Hindlimb muscle (tissue), 1 donor: ENCODE results near the gene ADCK1. TPM values are rescaled to one million over a fixed set of nuclear protein-coding genes. Genes with fewer than 3 reads are reported as not detected.
"Not testable (repeated sequence)": the region's sequence is repeated elsewhere in the genome, so short reads cannot be mapped to it uniquely, and the experiment has no call there.

ENCODE experiments used
- DNase-seq: peaks from one replicate; pipeline ENCODE4 v3.0.0-alpha.2; 2013
- polyA plus RNA-seq: library from polyadenylated mRNA; unstranded; fragments of 120-200 nt; gene quantifications from one replicate; pipeline ENCODE4 v1.2.1, GENCODE V29; 2013; ENCODE audit not compliant: insufficient read length

The ADCK1 gene
- polyA plus RNA-seq, 1 donor, result 8.4 TPM

DNA sequence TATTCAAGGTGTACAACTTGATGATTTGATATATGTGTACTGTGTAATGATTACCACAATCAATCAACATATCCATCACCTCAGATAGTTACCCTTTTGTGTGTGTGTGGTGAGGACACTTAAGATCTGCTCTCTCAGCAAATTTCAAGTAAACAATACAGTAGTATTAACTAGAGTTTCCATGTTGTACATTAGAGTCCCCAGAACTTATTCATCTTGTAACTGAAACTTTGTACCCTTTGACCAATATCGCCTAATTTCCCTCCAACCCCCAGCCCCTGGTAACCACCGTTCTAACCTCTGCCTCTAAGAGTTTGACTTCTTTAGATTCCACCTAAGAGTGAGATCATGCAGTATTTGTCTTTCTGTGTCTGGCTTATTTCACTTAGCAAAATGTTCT lies 12.1 kb downstream of the ADCK1 start:
- no peak for DNase-seq

DNA sequence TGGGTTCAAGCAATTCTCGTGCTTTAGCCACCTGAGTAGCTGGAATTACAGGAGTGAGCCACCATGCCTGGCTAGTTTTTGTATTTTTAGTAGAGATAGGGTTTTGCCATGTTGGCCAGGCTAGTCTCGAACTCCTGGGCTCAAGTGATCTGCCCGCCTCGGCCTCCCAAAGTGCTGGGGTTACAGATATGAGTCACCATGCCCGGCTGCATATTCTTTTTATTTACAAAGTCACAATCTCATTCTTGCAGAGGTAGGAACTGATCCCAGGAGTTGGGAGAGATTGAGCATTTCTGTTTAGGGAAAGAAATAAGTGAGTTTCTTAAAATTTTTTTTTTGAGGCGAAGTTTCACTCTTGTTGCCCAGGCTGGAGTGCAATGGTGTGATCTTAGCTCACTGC lies 12.8 kb downstream of the ADCK1 start:
- not testable (repeated sequence) for DNase-seq

DNA sequence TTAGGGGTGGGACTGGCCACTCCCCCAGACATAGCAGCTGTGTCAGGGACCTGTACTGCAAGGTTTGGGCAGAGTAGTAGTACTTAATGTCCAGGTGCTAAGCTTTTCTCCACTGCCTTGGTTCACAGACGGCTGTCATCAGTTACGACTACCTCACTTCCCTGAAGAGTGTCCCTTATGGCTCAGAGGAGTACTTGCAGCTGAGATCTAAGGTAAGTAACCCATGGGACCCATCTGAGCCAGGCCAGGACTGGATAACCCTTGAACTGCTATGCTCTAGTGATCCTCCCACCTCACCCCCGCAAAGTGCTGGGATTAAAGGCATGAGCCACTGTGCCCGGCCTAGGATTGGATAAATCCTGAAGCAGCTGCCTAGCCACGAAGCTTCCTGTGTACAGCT lies 22.4 kb downstream of the ADCK1 start:
- DNase-seq, result no peak

DNA sequence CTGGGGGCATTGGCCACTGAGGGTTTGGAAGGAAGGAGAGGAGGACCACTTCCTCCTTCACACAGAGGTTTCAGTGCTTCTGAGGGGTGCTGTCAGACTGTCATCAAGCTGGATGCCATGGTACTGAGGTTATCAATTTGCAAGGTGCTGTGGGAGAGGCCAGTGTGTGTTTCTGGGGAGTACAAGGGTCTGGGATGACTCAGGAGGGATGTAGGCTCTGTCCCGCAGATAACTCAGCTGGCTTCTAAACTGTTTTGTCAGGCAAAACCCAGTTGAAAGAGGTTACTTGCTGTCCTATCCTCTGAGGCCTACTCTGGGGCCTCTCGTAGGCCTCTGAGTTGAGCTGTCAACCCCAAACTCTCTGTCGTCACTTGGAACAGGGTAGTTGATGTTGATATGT lies 22.8 kb downstream of the ADCK1 start:
- no peak for DNase-seq

DNA sequence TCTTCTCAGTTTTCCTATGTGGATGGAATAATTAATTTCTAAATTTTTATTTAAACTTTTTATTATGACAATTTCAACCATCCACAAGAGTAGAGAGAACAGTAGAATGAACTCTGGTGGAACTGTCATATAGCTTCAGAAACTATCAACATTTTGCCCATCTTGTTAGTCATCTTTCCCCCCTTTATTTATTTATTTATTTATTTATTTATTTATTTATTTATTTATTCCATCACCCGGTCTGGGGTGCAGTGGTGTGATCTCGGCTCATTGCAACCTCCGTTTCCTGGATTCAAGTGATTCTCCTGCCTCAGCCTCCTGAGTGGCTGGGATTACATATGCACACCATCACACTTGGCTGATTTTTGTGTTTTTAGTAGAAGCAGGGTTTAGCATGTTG lies 23.5 kb downstream of the ADCK1 start:
- no peak for DNase-seq

DNA sequence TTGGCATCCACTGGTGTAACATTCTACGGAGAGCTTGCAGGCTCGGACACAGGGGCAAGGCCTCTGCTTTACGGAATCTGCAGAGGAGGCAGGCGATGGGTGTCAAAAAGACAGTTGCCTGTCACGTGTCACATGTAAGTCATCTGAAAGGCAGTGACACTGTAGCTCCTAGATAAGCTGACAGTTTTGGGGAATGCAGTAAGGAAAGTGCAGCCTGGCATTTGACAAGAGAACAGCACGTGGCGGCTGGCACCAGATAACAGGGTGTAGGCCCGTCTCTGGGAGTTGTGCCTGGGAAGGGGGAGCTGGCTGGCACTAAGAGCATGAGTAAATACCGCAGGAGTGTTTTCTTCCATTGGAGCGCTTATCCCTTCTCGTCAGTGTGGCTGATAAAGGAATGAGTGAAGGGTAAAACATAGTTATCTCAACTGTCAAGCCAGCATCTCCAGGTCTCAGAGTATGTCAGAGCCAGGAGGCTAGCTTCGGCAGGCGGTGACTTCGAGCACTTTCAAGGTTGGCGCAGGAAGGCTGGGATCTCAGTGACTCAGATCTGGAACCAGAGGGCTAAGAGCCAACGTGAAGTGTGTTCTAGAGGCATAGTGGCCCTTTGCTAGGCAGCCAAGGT lies 26.1 kb downstream of the ADCK1 start:
- DNase-seq, result no peak

DNA sequence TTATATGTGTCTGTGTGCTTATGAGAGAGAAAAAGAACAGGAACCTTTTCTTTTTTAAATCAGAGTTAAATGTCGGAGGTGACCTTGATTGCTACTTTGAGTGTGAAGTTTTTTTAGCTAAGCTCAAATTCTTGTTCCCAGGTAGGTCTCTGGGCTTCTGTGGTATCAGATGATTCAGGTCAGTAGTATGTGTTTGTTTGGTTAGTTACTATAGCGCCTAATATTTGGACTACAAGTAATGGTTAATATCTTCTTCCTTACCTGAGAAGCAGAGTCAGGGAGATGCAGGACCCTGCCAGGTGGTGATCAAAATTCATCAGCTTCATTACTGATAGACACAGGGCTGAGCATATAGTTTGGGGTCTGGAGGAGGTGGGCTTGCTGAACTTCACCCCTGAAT lies 30.8 kb downstream of the ADCK1 start:
- no peak for DNase-seq

DNA sequence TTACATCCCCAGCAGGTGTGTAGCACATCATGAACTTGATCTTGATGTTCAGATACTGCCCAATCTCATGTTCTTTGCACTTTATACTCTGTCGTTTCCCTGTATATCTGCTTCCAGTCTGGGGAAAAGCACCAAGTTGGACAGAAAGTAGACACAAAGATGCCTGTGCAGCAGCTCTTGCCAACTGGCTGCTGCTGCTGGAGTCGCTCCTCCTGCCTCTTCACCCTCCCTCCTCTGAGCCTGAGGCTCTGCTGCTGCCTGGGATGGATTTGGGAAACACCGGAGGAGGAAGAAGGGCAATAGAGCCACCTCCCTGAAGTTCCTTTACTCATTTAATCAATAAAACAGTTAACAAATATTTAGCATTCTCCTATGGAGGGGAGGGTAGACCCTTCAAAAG lies 32.4 kb downstream of the ADCK1 start:
- DNase-seq, result peak; percentile 8

DNA sequence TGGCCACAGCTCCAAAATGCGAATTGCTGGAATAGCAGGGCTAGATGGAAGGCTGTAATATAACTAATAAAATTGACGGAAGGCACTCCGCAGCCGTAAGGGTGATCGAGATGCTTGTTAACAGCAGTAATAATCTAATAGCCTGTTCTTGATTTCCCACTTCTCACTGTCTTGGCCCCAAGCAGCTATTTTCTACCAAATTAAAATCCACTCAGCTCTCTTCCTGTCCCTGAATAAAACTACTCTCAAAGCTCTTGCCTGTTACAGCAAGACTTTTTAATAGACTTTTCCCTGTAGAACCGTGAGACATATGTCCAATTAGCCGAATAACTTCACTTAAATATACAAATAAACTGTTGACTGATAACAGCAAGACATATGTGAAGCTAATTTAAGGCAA lies 38.0 kb downstream of the ADCK1 start:
- DNase-seq, result no peak

DNA sequence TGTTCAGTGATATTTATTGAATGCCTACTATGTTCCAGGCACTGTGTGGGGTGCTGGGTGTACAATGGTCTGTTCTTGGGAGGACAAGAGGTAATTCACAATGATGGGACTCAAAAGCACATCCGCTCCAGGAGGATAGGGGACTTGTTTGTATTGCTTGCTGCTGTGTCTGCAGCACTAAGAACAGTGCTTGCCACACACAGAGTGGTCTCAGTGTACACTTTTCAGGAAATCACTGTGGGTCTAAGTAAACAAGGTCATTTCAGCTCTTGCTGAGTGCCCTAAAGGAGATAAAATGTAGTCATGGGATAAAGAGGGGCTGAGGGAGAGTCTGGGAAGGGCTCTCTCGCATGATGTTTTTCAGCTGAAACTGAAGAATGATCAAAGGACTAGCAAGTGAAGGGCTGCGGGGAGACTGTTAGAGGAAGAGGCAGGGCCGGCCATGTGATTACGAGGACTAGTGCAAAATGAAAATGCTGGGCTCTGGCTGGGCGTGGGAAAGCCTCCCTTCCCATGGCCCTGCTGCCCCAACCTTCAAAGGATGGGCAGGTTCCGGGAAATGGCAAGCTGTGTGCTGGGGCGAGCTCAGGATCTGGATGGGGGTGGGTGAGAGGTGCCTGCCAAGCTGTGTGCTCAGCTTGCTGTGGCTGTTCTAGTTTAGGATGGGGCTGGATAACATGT lies 39.1 kb downstream of the ADCK1 start:
- DNase-seq, result no peak

DNA sequence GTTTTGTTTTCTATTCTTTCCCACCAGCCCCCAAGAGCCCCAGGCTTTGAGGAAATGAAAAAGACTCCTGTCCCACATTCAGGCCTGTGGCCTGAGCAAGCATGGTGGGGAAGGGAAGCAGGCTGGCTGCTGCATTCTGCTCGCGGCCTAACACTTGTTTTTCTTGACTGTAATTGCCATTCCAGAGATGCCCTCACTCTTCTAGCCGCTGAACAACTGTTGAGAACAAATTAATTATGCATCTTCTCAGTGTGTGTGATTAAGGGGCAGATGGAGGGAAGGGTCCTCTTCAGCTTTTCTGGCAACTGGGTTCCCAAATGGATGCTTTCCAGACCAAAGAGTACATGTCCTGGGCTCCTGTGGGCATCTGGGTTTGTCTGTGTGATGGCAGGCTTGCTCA lies 43.3 kb downstream of the ADCK1 start:
- no peak for DNase-seq

DNA sequence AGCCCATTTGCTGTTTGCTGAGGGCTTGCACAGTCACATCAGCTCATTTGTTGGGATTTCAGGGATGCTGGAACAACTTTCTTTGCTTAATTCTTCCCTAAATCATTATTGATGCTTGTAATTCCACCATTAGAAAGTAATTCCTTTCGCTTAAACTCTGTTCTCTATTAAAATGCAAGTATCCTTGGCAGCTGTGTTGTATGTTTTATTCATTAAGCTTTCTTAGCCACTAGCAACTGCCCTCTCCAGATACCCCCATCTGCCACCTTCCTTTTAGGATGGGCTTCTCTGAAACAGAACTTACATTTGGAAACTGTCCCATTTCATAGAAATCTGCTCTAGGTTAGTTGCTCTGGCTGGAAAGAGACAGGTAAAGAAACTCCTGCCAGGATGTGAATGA lies 43.7 kb downstream of the ADCK1 start:
- DNase-seq, result no peak

DNA sequence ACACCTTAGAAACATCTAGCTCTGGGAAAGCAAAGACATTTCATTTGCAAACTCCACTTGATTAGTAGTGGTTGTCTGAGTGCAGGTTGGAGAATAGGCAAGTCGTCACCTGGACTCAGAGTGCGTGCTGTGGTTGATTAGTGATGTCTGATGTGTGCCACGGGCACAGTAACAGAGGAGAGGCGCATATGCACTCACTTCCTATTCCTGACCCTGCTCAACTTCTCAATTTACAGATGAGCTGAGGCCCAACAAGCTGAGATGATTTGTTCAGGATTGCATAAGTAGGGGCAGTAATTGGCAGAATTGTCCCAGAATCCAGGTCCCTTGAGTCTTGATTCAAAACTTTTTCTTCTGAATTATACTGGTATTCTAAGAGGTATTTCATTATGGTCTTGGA lies 44.9 kb downstream of the ADCK1 start:
- DNase-seq, result no peak

DNA sequence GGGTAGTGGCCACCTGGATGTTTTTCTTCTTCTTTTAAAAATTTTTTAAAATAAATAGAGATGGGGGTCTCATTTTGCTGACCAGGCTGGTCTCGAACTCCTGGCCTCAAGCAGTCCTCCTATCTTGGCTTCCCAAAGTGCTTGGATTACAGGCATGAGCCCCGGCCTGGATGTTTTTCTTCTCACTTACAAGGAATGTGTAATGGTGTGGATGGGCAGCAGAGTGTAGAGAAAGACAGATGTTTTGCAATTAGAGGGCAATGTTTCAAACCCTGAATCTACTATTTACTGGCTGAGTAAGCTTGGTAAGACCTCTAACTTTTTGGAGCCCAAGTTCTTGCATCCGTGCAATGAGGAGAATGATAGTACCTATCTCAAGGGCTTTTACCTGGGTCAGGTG lies 48.1 kb downstream of the ADCK1 start:
- DNase-seq, result no peak

DNA sequence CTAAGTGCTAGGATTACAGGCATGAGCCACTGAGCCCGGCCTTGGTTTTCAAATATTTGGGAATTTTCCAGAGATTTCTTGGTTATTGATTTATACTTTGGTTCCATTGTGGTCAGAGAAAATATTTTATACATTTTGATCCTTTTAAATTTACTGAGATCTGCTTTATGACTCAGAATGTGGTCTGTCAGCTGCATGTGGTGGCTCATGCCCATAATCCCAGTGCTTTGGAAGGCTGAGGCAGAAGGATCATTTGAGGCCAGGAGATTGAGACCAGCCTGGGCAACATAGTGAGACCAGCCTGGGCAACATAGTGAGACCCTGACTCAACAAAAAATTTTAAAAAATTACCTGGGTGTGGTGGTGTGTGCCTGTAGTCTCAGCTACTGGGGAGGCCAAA lies 49.8 kb downstream of the ADCK1 start:
- no peak for DNase-seq

DNA sequence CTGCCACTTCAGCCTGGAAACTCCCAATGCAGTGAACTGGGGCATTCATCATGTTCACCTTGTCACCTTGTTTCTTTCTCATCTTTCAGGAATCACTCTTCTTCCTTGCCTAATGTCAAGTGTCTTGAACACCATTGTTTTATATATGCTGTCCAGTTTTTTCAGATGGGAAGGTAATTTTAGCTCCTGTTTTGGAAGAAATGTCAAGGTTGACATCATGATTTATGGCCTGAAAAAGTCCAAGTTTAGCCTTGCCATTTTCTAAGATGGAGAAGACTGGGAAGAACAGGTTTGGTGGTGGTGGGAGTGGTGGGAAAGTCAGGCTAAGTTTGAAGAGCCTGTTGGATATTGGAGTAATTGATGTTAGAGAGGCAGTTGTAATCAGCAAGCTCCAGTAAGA lies 54.0 kb downstream of the ADCK1 start:
- DNase-seq, result no peak

DNA sequence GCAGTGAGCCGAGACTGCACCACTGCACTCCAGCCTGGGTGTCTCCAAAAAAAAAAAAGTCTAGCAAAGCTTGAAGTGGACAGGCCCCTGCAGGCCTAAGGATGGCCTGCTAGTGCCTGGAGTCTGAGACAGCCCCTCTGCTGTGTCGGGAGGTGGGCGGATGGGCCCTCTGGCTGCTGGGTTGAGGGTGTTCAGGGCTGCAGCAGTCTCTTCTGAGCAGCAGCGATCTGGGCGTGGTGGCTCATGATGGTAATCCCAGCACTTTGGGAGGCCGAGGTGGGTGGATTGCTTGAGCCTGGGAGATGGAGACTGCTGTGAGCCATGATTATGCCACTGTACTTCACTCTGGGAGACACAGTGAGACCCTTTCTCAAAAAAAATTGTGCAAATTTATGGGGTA lies 57.0 kb downstream of the ADCK1 start:
- DNase-seq, result no peak

DNA sequence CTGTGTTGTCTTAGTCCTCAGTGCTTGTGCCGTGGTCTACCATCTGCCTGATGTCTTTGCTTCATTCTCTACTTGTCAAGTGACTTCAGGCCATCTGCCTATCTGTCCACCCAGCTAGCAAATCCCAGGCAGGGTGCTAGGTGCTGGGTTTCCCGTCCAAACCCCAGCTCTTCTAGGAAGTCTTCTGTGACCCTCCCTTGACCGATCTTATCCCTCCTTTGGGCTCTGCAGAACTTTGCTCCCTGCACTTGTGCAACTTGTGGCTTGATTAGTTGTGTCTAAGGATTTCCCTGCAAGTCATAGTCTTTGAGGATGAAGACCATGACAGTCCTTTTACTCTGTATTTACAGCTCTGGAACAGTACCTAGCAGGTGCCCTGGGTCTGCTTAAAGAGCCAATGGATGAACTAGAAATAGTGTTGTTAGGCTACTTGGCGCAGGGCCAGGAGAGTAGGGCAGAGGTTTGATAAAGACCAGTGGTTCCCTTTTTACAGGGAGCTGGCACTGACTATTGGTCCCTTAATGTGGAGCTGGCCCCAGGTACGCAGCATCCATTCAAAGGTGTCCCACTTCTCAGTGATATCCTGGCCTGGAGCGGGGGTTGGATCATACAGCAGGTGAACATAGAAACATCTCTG lies 60.1 kb downstream of the ADCK1 start:
- DNase-seq, result no peak

DNA sequence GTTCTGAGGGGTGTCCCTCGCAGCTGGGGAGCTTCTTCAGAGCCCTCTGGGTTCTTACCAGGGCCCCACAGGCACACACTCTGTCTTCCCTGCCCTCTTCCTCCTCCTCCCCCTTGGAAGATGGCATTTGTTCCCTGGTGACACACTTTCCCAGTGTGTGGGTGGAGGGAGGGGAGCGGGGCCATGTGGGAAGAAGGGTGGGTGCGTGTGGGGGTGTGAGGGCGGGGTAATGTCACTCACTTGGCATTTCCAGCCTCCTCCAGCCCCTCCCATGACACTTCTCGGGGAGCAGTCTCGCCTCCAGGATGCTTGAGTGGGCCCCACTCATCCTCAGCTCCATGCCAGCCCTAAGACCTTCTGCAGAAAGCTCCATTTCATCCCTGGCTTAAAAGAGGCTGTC lies 61.3 kb downstream of the ADCK1 start:
- no peak for DNase-seq

DNA sequence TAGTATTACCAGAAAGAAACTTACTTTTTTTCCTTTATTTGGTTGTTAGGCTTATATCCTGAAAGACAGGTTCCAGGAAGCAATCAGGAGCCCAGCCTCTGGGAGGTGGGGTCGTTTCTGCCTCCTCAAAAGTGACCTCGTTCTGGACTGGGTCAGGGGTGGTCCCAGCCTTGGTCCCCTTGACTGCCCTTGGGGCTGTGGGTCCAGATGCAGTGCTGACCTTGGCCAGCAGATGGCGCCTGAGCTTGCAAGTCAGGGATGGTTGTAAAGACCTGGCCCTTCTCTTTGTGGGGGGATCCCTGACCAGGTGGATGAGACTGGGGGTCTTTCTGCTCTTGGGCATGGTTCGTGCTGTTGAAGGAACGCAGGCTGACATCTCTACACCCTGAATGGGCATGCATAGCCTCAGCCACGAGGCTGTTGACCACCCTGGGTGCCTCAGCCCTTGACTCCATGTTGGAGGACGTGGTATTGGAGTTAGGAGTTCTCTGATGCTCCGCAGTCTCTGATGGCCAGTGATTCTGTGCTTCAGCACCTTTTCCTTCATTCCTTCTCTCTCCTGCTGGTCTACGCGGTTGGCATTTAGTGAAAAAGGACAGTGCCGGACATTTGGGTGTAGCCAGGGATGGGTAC lies 62.4 kb downstream of the ADCK1 start:
- DNase-seq, result peak; percentile 34

DNA sequence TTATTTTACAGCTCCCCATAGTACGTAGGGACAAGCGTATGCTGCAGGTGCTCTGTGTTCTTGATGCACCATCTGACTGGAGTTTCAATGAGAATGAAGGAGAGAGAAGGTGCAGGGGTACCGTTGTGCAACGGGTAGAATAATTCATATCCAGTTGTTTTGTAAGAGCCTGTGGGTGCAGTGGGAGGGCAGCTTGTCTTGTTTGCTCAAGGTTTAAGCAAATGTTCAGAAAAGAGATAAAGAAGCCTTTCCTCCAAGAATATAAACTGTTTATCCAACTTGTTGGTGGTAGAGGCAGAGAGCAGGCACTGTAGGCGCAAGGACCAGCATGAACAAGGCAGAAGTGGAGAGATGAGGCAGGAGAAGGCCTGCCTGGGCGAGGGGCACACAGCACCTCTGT lies 64.2 kb downstream of the ADCK1 start:
- no peak for DNase-seq

DNA sequence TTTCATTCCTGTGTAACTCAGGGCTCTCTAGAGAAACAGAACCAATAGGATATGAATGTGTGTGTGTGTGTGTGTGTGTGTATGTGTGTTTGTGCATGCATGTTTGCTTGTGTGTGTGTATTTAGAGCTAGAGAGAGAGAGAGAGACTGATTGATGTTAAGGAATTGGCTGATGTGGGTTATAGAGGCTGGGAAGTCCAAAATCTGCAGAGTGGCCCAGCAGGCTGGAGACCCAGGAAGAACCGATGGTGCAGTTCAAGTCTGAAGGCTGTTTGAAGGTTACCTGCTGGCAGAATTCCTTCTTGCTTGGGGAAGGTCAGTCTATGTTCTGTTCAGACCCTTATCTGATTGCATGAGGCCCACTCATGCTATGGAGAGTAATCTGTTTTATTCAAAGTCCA lies 64.7 kb downstream of the ADCK1 start:
- no peak for DNase-seq

DNA sequence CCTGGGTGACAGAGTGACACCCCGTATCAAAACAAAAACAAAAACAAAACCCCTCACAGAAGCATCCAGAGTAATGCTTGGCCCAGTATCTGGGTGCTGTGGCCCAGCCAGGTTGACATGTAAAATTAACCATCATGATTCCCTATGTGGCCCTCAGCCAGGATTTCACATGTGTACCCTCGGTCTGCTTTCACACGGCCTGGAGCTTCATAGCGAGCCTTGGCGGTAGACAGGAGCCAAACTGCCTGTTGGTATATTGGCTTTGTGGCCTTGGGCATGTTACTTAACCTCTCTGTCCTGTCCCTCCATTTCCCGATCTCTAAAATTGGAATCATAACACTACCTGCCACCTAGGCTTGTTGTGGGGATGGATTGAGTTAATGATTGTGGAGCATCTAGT lies 65.5 kb downstream of the ADCK1 start:
- no peak for DNase-seq

DNA sequence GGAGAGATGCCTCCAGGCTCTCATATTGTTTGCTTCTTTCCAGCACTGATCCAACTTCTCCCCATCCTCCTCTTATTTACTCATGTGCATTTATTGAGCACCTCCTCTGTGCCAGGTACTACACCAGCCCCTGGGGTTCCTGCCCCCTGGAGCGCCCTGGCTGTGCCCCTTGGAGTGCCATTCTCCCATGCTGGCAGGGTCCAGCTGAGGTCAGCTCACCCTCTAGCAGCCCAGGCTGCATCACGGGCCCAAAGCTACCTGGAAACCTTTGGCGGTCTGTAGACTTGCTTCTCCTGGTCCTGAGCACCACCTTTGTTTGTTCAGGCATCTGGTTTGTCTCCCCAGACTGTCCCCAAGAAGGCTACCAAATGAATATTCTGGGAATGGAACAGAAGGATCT lies 67.0 kb downstream of the ADCK1 start:
- DNase-seq, result no peak
